Panc1 (cell line): ENCODE data around the gene FLOT2.

Experiments
- POLR2AphosphoS5 ChIP-seq: IDR thresholded peaks from 2 replicates; pipeline ENCODE4 v1.6.1; 2012; ENCODE audit warnings: mild to moderate bottlenecking, low read depth, low read length, moderate library complexity
- TCF7L2 ChIP-seq: IDR thresholded peaks from 2 replicates; pipeline ENCODE4 v1.6.1; 2011; ENCODE audit warnings: mild to moderate bottlenecking, low read depth, low read length, inconsistent platforms
- TF ChIP-seq, protein P1 (sequence below): fragments of 450-650 bp; IDR thresholded peaks from 2 replicates; pipeline ENCODE4 v1.5.1; 2017; ENCODE audit warnings: mild to moderate bottlenecking
- TF ChIP-seq, protein P2 (sequence below), 2 experiments: IDR thresholded peaks; 2 replicates each; pipeline ENCODE4 v1.6.1; 2011 to 2012; ENCODE audit warnings: low read depth in 2 of 2, control low read depth in 1 of 2, low read length in 1 of 2, mild to moderate bottlenecking in 1 of 2, moderate library complexity in 1 of 2; ENCODE audit not compliant: insufficient read depth in 1 of 2

DNA sequence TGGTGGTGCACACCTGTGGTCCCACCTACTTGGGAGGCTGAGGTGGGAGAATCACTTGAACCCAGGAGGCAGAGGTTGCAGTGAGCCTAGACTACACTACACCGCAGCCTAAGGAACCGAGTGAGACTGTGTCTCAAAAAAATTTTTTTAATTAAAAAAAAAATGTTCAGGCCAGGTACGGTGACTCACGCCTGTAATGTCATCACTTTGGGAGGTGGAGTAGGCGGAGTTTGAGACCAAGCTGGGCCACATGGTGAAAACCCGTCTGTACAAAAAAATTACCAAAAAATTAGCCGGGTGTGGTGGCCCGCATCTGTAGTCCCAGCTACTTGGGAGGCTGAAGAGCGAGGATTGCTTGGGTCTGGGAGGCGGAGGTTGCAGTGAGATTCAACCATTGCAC lies 51.3 kb downstream of the FLOT2 start:
- TF ChIP-seq, protein P1, sequence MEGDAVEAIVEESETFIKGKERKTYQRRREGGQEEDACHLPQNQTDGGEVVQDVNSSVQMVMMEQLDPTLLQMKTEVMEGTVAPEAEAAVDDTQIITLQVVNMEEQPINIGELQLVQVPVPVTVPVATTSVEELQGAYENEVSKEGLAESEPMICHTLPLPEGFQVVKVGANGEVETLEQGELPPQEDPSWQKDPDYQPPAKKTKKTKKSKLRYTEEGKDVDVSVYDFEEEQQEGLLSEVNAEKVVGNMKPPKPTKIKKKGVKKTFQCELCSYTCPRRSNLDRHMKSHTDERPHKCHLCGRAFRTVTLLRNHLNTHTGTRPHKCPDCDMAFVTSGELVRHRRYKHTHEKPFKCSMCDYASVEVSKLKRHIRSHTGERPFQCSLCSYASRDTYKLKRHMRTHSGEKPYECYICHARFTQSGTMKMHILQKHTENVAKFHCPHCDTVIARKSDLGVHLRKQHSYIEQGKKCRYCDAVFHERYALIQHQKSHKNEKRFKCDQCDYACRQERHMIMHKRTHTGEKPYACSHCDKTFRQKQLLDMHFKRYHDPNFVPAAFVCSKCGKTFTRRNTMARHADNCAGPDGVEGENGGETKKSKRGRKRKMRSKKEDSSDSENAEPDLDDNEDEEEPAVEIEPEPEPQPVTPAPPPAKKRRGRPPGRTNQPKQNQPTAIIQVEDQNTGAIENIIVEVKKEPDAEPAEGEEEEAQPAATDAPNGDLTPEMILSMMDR = no peak
- TF ChIP-seq, protein P2, sequence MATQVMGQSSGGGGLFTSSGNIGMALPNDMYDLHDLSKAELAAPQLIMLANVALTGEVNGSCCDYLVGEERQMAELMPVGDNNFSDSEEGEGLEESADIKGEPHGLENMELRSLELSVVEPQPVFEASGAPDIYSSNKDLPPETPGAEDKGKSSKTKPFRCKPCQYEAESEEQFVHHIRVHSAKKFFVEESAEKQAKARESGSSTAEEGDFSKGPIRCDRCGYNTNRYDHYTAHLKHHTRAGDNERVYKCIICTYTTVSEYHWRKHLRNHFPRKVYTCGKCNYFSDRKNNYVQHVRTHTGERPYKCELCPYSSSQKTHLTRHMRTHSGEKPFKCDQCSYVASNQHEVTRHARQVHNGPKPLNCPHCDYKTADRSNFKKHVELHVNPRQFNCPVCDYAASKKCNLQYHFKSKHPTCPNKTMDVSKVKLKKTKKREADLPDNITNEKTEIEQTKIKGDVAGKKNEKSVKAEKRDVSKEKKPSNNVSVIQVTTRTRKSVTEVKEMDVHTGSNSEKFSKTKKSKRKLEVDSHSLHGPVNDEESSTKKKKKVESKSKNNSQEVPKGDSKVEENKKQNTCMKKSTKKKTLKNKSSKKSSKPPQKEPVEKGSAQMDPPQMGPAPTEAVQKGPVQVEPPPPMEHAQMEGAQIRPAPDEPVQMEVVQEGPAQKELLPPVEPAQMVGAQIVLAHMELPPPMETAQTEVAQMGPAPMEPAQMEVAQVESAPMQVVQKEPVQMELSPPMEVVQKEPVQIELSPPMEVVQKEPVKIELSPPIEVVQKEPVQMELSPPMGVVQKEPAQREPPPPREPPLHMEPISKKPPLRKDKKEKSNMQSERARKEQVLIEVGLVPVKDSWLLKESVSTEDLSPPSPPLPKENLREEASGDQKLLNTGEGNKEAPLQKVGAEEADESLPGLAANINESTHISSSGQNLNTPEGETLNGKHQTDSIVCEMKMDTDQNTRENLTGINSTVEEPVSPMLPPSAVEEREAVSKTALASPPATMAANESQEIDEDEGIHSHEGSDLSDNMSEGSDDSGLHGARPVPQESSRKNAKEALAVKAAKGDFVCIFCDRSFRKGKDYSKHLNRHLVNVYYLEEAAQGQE (IDR thresholded peaks at IDR 0.05; ENCODE audit: insufficient read depth in 1 of 2, low read depth in 2 of 2, low read length in 1 of 2) = no peak
- no peak for TF ChIP-seq POLR2AphosphoS5
- no peak for TF ChIP-seq TCF7L2
